GM12873 (cell line): Measurements from ENCODE around the gene MBOAT7.

Source experiments
- CTCF ChIP-seq: IDR thresholded peaks from 2 replicates; pipeline ENCODE4 v1.5.1; 2012; ENCODE audit warnings: low read depth, mild to moderate bottlenecking, moderate library complexity, low read length, control low read depth; ENCODE audit not compliant: insufficient read depth; ENCODE audit errors: missing control alignments

Gene MBOAT7

GRCh38 chr19:54148158-54148557, 41.2 kb downstream of the MBOAT7 start:
- no peak for TF ChIP-seq CTCF

GRCh38 chr19:54147676-54148075, 41.7 kb downstream of the MBOAT7 start:
- no peak for TF ChIP-seq CTCF

- TF ChIP-seq CTCF: no peak
Measured at GRCh38 chr19:54145541-54146158, 43.7 kb downstream of the MBOAT7 start.

- TF ChIP-seq CTCF: no peak
Measured at GRCh38 chr19:54142166-54142780, 47.1 kb downstream of the MBOAT7 start.

- no peak for TF ChIP-seq CTCF
Measured at GRCh38 chr19:54141356-54141755, 48.0 kb downstream of the MBOAT7 start.

- TF ChIP-seq CTCF: no peak
Measured at GRCh38 chr19:54138489-54139256, 50.7 kb downstream of the MBOAT7 start.

- TF ChIP-seq CTCF: no peak
Measured at GRCh38 chr19:54137699-54138488, 51.5 kb downstream of the MBOAT7 start, which contains the start of gene CNOT3. Gene CNOT3, plus strand, starts transcription at chr19:54137762. Its CDS starts 5,217 bp downstream, at chr19:54142979.
